NOMO-1 treated with DMSO at 0.1 percent for 48 hours (cell line): ENCODE results near the gene CAPZB.
A peak's percentile ranks its signal among the peaks of the same experiment; 100 is the strongest.

ENCODE experiments used
- DNase-seq: peaks from one replicate; lab custom pipeline; 2025; ENCODE audit not compliant: unreplicated experiment; lab: John Stamatoyannopoulos, UW

CAPZB gene

DNA sequence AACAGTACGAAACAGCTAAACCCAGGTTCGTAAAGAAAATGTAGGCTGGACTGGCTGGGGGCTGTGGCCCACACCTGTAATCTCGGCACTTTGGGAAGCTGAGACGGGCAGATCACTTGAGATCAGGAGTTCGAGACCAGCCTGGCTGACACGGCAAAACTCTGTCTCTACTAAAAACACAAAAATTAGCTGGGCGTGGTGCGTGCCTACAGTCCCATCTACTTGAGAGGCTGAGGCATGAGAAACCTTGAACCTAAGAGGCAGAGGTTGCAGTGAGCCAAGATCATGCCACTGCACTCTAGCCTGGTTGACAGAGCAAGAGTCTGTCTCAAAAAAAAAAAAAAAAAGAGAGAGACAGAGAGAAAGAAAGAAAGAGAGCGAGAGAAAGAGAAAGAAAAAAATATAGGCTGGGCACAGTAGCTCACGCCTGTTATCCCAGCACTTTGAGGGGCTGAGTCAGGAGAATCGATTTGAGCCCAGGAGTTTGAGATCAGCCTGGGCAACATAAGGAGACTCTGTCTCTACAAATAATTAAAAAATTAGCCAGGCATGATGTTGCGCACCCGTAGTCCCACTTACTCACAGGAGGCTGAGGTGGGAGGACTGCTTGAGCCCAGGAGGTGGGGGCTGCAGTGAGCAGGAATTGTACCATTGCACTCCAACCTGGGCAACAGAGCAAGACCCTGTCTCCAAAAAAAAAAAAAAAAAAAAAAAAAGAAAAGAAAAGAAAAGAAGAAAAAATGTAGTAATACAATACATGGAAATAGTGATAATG is 35.7 kb downstream of the CAPZB start:
- no peak for DNase-seq

DNA sequence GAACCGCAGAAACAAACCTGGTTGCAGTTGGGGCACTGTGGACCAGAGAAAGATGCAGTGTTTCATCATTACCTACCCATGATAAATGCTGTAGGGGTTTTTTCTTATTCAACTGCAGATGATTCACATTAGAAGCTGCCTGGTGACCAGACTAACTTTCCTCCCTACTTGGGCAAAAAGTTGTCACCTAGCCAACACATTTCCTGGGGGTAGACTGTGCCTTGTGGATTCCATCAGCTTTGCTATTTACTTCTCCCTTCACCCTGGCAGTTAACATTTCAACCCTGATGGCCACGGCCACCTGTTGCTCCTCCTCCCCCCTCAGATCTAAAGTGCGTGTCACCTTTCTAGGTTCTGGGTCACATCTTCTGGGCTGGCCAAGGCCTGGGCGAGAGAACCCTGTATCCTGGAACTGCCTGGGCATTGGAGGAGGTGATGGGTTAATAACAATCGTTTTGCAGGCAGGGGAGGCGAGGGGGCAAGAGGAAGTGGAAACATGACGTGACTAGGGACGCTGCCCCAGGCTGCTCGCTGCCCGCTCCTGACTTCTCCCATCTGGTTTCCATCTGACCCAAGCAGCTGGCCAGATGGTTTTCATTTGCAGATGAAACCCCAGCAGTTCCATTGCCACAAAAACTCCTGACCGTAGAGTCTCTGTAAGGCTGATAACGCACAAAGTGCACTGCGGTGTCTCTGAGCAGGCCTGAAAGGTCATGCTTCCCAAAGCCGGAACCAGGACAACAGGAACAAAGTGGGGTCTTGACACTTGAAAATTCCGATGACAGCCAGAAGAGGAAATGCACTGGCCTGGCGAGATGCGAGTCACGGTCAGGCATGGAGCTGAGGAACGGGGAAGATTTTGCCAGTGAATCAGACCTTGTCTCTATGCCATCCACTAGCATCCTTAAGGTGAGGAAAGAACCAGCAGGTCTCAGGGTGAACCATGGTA is 36.6 kb downstream of the CAPZB start:
- peak; percentile 18 for DNase-seq

DNA sequence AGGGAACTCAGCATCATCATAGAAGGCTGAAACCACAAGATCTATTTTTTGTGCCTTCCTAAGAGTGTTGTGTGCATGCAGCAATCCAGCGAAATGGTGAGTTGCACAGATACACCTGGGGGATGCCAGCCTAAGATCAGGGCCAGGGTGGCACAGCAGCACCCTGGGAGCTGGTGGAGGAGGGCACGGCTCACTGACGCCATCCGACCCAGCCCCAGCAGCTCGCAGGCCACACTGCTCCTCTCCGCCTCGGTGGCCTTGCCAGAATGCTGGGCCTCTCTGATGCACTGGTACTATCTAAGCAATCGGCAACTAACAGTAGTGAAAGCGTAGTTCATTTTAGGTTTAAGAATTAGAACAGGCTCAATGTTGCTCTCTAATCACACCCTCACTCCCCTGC is 37.8 kb downstream of the CAPZB start:
- no peak for DNase-seq

DNA sequence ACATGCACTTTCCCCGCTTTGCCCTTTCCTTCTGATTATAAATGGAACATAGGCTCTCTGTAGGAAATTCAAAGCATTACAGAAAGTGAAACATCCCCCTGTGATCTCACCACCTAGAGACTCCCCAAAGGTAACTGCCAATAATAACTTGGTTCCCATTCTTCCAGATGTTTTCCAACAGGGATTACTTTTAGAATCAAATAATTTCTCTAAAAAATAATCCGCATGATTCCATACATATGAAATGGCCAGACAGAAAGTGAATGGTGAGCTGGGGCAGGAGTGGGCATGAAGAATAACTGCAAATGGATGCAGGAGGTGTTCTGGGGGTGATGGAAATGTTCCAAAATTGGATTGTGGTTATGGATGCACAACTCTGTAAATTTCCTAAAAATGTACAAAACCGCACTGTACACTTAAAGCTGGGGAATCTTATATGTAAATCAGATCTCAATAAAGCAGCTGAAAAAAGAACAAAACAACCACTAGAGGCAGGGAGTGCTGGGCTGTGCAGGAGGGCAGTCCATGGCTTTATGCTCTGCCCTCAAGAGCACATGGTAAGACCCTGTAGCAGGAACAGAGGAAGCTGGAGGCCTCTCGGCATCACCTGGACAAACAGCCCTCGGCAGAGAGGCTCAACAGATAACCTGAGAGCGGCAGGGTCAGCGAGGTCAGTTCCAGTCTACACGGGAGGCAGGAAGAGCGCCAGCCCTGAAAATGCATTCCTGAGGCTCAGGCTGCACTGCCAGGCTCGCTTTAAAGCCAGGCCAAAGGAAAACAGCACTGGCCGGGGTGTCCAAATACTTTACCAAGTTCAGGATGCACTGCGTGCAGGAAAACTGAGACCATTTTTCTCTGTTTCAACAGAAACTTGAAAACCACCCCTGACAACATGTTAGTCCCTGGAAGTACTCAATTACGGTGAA is 39.7 kb downstream of the CAPZB start:
- no peak for DNase-seq

GRCh38 chr1:19444296-19445021 is 40.9 kb downstream of the CAPZB start:
- DNase-seq, result no peak

DNA sequence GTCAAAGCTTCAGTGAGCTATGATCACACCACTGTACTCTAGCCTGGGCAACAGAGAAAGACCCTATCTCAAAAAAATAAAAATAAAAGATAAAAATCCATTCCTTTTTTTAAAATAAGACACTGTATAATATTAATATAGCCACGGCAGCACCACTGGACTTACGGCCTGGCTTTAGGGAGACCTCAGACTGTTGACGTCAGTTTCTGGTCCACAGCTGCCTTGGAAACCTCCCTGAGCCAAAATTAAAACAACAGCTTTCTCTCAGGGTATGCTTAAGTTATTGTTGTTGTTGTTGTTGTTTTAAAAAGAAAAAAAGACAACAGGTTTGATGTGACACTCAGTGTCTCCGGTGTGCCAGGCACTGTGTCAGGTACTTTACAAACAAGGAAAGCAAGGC is 42.0 kb downstream of the CAPZB start:
- DNase-seq, result no peak

- no peak for DNase-seq
Observed at GRCh38 chr1:19442154-19443096, 42.9 kb downstream of the CAPZB start.

DNA sequence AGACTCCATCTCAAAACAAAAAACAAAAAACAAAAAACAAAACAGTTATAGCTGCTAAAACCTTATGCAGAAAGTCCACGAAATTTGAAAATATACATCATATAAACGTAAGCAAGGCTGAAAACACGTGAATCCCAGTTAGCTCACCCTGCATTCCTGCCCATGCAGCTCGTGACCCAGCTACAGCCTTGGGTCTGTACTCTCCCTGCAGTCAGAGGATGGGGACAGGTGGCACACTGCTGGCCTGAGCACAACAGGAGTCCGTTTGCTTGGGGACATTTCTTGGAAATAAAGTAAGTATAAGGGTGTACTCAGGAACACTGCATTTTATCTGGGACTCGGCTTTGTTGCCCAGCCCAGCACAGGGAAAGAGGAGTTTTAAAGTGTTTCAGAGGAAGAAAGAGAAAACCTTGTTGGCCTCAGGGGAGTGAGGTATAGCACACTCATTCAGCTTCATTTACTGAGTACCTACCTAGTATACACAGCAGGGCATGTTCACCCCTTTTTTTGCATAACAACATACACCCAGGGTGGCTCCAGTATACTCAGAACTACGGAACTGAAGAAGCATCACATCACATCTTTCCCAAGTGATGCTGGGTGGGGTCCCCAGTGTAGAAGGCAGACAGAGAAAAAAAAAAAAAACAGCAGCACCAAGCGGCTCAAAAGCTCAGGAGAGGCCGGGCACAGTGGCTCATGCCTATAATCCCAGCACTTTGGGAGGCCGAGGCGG is 44.1 kb downstream of the CAPZB start:
- no peak for DNase-seq

DNA sequence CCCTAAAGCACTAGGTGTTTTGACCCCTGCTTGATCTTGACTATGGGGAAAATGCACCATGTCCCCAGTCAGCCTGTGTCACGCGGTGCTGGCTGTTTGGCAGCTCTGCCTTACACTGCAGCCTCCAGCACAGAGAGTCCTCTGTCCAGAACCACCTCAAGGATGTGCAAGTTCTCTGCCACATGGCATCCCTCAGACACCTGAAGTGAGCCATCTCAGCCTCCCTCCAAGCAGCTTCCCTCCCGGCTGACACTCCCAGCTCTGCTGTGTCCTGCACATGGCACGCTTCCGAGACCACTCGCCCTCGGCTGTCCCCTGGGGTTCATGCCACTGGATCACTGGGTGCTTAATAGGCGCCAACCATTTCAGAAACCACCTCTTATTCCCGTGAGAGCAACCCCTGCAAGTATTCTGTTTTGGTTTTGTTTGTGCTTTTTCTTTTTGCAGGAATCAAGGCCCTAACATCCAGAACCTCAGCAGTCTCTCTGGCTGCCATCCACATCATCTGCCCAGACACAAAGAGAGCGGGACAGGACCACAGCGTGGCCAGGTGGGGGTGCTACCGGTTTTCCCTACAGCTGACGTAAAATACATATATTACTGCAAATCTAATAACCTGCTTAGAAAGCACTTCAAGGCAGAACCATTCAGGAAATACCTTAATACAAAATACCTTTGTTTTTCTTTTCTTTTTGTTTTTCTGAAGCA is 45.7 kb downstream of the CAPZB start:
- DNase-seq, result no peak

GRCh38 chr1:19438516-19439195 is 46.7 kb downstream of the CAPZB start:
- DNase-seq, result no peak

DNA sequence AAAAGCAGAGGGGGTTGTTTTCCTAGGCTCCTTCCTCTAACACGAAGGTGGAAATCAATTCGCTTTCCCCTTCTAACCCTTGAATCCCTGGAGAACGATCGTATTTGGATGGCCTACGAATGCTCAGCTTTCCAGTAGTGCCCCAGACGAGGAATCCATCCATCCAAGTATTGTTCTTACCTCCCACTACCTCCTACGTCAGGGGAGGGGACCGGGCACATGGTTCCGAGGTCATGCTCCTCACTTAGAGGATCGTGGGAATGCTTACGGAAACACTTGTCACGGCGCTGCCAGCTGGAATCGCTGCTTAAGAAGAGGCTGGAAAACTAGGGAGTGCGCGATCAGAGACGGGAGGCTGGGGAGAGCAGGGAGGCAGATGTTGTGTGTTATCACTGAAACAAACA is 47.4 kb downstream of the CAPZB start:
- DNase-seq, result no peak

GRCh38 chr1:19436716-19437476 is 48.4 kb downstream of the CAPZB start:
- DNase-seq, result peak; percentile 77

- no peak for DNase-seq
Observed at GRCh38 chr1:19435851-19436455, 49.4 kb downstream of the CAPZB start.

DNA sequence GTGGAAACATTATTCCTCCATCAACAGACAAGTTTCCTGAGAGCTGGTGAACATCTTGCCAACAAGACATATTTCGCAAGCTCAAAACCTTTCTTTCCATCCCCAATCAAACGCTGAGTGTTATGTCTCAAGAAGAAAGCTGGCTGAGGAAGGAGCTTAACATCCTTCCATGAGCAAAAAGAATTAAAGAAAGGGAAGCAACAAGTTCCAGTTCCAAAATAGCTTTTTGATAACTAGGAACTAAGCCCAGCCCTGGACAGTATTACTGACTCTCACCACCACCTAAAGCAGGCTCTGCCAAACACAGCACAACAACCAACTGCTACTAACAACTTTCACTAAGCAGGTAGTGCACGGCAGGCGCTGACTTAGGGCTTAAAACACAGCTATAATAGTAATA is 50.2 kb downstream of the CAPZB start:
- peak; percentile 61 for DNase-seq

- DNase-seq, result no peak
Observed at GRCh38 chr1:19433719-19433998, 51.7 kb downstream of the CAPZB start.

GRCh38 chr1:19432943-19433718 is 52.2 kb downstream of the CAPZB start:
- no peak for DNase-seq
